Mesothelial cell of epicardium (in vitro differentiated cells): Measurements from ENCODE around the gene APEX2. TPM values are rescaled to one million over a fixed set of nuclear protein-coding genes. Genes with fewer than 3 reads are reported as not detected.

Experiments
- DNase-seq, 2 experiments: peaks; one replicate each; pipeline ENCODE4 v3.0.0; 2021; ENCODE audit warnings: low spot score in 2 of 2; ENCODE audit not compliant: unreplicated experiment in 2 of 2
- H3K27ac Mint-ChIP-seq: 2 replicates; pipeline ENCODE4 v1.8.0; 2021; ENCODE audit warnings: mixed read lengths
- H3K27me3 Mint-ChIP-seq: 2 replicates; pipeline ENCODE4 v1.8.0; 2021; ENCODE audit warnings: low read depth, mixed read lengths
- H3K36me3 Mint-ChIP-seq: 2 replicates; pipeline ENCODE4 v1.8.0; 2021; ENCODE audit warnings: mixed read lengths
- H3K4me1 Mint-ChIP-seq: 2 replicates; pipeline ENCODE4 v1.8.0; 2021; ENCODE audit warnings: mixed read lengths
- H3K4me3 Mint-ChIP-seq: 2 replicates; pipeline ENCODE4 v1.8.0; 2021; ENCODE audit warnings: mild to moderate bottlenecking, moderate library complexity, mixed read lengths
- H3K9me3 Mint-ChIP-seq: 2 replicates; pipeline ENCODE4 v1.8.0; 2021; ENCODE audit warnings: mixed read lengths
- total RNA-seq: library from RNA; stranded (reverse); gene quantifications from 3 replicates; pipeline ENCODE4 v1.2.1, GENCODE V29; 2021
- TF ChIP-seq, protein P1 (sequence below): fragments of 200-600 bp; sonication (generic); IDR thresholded peaks from one replicate; pipeline ENCODE4 v1.5.0; 2021; ENCODE audit warnings: antibody characterized with exemption; ENCODE audit not compliant: unreplicated experiment

APEX2 gene
- total RNA-seq, 1 donor from 2014 or later, result 13.5 TPM

DNA sequence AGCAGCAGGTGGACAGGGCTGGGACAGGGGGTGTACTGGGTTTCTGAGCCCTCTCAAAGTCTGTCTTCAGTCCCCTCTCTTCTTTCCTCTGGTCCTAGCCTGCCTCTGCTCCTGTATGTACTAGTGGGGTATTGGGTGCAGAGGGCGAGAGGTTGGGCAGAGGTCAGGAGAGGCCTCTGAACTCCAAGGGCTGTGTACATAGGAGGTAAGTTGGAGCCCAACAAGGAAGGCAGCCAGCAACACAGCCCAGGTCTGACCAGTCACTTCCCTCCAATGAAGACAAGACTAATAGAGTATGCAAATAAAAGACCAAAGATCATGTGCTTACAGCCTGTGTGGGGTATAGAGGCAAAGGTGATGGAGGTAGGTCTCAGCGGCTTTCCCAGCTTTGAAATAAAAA lies 6.1 kb upstream of the APEX2 start, which contains the start of gene PFKFB1:
Gene PFKFB1 (minus strand): TSS at position 90 of the 400 bp plus-strand sequence. CDS start 181 bp downstream, outside the sequence.
- TF ChIP-seq, protein P1, sequence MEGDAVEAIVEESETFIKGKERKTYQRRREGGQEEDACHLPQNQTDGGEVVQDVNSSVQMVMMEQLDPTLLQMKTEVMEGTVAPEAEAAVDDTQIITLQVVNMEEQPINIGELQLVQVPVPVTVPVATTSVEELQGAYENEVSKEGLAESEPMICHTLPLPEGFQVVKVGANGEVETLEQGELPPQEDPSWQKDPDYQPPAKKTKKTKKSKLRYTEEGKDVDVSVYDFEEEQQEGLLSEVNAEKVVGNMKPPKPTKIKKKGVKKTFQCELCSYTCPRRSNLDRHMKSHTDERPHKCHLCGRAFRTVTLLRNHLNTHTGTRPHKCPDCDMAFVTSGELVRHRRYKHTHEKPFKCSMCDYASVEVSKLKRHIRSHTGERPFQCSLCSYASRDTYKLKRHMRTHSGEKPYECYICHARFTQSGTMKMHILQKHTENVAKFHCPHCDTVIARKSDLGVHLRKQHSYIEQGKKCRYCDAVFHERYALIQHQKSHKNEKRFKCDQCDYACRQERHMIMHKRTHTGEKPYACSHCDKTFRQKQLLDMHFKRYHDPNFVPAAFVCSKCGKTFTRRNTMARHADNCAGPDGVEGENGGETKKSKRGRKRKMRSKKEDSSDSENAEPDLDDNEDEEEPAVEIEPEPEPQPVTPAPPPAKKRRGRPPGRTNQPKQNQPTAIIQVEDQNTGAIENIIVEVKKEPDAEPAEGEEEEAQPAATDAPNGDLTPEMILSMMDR, result no peak
- H3K9me3 Mint-ChIP-seq, result peaks cover 14% of the 10 kb centered on the region

DNA sequence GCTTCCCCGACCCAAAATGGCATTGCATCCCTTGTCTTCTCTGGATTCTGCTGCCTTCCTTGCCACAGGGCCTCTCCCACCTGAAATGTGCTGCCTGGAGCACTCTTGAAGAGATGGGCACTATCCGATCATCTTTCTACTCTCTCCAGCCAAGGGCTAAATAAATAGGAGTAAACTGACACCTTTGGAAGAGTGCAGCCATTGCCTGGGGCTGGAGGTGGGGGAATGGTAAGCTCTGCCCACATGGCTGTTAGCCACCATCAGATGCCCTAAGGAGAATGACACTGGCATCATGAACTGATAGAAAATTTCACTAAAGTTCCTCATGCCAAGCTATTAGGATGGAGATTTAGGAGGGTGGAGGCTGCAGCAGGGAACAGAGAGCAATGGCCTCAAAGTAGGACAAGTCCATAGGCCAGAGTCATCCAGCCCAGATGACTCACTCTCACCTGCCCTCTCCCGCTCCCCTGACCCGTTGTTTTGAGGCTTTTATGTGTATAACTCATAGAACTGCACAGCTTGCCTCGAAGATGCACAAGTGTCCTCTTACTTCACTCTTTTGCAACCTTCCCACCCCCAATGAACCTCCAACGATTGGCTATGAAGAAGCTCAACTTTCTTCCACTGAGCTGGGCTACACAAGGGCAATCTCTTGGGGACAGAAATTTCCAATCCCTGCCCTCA lies 5.4 kb upstream of the APEX2 start:
- H3K27me3 Mint-ChIP-seq, result no peaks in the 10 kb centered on the region
- TF ChIP-seq, protein P1, result no peak
- peaks cover 2% of the 10 kb centered on the region for H3K4me1 Mint-ChIP-seq
- no peaks in the 10 kb centered on the region for H3K36me3 Mint-ChIP-seq
- no peak overlapping the region for H3K27ac Mint-ChIP-seq
- peaks cover 11% of the 10 kb centered on the region for H3K9me3 Mint-ChIP-seq
- DNase-seq, result no peak
- H3K4me3 Mint-ChIP-seq, result no peak overlapping the region

More for the DNA sequence above, 6.1 kb upstream of the APEX2 start, which contains the start of gene PFKFB1:
- no peaks in the 10 kb centered on the region for H3K36me3 Mint-ChIP-seq
- peaks cover under 1% of the 10 kb centered on the region for H3K4me1 Mint-ChIP-seq
- no peak within 1 kb of the TSS for H3K4me3 Mint-ChIP-seq
- no peak within 1 kb of the TSS for H3K27ac Mint-ChIP-seq
- H3K27me3 Mint-ChIP-seq, result no peaks in the 10 kb centered on the region
- no peak for DNase-seq

DNA sequence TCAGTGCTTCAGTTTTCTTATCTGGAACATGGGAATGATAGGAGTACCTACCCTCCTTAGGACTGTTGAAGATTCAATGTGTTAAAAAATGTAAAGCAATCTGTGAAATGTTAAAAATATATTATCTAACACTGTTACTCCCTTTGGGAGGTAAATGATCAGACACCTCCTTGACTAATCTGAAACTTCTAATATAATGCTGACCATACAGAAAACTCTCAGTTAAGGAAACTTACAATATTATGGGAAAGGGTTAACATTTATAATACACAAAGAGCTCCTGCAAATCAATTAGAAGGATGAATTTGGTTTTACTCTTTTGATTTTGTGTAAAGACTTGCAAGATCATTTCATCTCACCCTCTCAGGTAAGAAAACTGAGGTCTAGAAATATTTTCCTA lies 4.5 kb upstream of the APEX2 start:
- TF ChIP-seq, protein P1, result no peak
- H3K4me3 Mint-ChIP-seq, result no peak overlapping the region
- H3K27me3 Mint-ChIP-seq, result no peaks in the 10 kb centered on the region
- no peaks in the 10 kb centered on the region for H3K36me3 Mint-ChIP-seq
- H3K9me3 Mint-ChIP-seq, result peaks cover 11% of the 10 kb centered on the region
- DNase-seq, result no peak
- H3K4me1 Mint-ChIP-seq, result peaks cover 5% of the 10 kb centered on the region
- H3K27ac Mint-ChIP-seq, result no peak overlapping the region

DNA sequence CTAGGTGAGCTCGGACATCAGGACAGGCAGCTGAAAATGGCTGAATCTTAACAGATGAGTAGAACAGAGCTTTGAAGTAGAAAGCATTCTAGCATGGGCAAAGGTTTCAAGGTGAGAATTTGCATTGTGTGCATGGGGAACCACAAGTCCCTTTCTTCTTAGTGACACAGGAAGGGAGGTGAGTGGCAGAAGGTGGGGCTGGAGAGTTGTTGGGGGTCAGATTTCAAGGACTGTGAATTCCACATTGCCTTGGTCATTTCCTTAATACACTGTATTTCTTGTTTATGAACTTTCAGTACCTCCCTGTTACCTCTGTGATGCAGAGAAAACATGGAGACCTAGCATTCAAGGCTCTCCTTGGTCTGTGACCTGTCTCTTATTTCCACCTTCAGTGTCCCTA lies 4.1 kb downstream of the APEX2 start:
- Mint-ChIP-seq H3K36me3 (peaks cover 9% of the 10 kb centered on the region), H3K27me3 (no peaks in the 10 kb centered on the region), H3K4me3 (no peak overlapping the region), H3K27ac (no peak overlapping the region), H3K9me3 (peaks cover 6% of the 10 kb centered on the region), H3K4me1 (peaks cover 23% of the 10 kb centered on the region)
- no peak for DNase-seq
- TF ChIP-seq, protein P1, result no peak

DNA sequence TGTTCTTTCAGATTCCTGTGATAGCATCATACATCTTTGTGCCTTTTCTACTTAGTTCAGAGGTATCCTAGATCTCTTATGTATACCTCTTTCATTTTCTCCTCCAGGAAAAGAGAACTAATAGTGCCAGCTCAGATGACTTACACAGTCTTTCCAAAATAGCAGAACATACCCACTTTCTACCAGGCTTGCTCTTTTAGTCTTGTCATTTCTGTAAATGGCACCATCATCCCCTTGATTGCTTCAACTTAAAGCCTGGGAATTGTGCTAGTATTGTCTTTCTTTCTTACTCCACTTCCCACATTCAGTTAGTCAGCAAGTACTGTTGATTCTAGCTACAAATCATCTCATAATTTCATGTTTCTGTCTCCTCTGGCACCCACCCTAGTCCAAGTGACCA lies 5.1 kb downstream of the APEX2 start:
- DNase-seq, result no peak
- Mint-ChIP-seq H3K27me3 (no peaks in the 10 kb centered on the region), H3K4me3 (no peak overlapping the region), H3K4me1 (peaks cover 28% of the 10 kb centered on the region), H3K27ac (no peak overlapping the region), H3K9me3 (peaks cover 6% of the 10 kb centered on the region), H3K36me3 (peaks cover 9% of the 10 kb centered on the region)
- TF ChIP-seq, protein P1, result no peak
